Fibroblast of the conjunctiva (primary cell): ENCODE data around the gene DYRK1A.

Experiments
- DNase-seq: peaks from one replicate; pipeline ENCODE4 v3.0.0-alpha.2; 2010; ENCODE audit warnings: low read depth

Gene DYRK1A

GRCh38 chr21:37419228-37419906, 52.8 kb downstream of the DYRK1A start:
- no peak for DNase-seq

GRCh38 chr21:37421306-37421705, 54.7 kb downstream of the DYRK1A start:
- DNase-seq, result no peak

DNA sequence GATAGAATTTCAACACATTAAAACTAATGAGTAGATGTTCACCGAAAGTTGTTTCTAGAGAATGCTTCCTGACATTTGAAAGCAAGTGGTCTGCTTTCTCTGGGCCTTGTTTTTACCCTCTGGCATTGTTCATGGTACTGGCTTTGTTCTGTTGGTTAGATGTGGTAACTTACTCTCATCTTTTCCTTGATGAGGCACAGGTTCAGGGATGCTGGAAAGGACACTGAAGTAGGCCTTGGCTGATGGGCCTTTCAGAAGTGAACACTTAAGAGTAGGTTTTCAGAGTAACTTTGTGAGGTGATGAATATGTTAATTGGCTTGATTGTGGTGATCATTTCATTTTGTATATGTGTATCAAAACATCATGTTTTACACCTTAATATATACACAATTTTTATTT, 55.8 kb downstream of the DYRK1A start:
- no peak for DNase-seq

- no peak for DNase-seq
Observed at GRCh38 chr21:37423103-37423502, 56.5 kb downstream of the DYRK1A start.

DNA sequence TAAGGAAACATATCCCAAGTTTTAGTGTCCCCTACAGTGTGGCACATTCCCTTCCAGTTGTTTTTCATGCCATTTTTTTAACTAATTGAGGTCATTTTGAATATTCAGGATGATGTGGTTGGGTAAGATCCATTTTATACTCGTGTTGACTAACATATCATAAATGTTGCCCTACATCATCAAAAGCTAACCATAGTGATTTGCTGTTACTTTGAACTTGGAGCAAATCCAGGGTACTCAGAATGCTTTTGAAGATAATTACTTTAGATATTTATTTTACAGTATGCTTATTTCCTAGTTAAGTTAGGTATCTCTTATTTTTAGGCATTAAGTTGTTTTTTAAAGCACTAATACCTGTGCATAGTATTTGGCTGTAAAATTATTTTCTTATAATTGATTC, 57.8 kb downstream of the DYRK1A start:
- DNase-seq, result no peak

- DNase-seq, result no peak
Observed at GRCh38 chr21:37425001-37425400, 58.4 kb downstream of the DYRK1A start.

DNA sequence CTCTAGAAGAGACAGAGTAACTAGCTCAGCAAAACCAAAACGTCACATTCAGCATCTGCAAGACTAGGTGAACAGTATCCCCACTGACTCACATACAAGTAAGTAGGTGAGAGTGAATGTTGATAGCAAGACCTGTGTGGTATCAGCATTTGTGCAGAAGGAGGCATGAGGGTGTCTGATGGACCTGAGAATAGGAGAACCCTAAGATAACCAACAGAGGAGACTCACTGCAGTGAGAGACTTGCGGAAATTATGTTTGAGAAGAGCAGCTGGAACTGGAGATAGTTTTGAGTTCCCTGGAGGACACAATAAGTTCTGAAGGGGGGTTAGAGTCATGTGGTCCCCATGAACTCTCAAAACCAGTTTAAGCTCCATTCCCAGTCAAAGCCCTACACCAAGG, 59.1 kb downstream of the DYRK1A start:
- DNase-seq, result no peak

GRCh38 chr21:37427221-37427620, 60.6 kb downstream of the DYRK1A start:
- no peak for DNase-seq

DNA sequence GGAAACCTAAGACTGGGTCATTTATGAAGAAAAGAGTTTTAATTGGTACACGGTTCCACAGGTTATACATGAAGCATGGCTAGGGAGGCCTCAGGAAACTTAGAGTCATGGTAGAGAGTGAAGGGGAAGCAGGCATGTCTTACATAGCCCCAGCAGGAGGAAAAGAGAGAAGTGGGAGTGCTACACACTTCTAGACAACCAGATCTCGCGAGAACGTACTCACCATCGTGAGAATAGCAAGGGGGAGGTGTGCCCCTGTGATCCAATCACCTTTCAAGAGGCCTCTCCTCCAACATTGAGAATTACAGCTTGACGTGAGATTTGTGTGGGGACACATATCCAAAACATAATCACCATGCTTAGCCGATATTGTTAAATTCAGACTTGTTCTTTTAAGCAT, 62.8 kb downstream of the DYRK1A start:
- DNase-seq, result no peak

- no peak for DNase-seq
Observed at GRCh38 chr21:37430184-37430821, 63.7 kb downstream of the DYRK1A start.

- DNase-seq, result no peak
Observed at GRCh38 chr21:37431243-37431642, 64.7 kb downstream of the DYRK1A start.

- no peak for DNase-seq
Observed at GRCh38 chr21:37432710-37433455, 66.3 kb downstream of the DYRK1A start.

DNA sequence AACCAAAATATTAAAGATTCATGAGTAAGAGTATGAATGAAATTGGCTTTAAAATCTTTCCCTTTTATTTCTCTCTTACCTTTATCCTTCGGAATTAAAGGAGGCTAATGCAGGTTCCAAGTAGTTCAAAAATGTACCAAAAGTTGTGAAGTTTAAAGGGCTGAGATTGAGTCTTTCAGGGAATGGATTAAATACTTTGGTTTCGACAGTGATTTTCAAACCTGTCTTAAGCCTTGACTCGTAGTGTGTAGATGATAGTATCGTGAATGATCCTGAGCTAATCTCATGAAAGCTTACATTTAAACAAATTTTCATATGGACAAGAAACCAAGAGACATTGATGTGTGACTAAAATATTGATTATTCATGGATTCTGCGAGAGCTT, 66.9 kb downstream of the DYRK1A start:
- no peak for DNase-seq

- DNase-seq, result peak; percentile 90
Observed at GRCh38 chr21:37435120-37435519, 68.5 kb downstream of the DYRK1A start.

DNA sequence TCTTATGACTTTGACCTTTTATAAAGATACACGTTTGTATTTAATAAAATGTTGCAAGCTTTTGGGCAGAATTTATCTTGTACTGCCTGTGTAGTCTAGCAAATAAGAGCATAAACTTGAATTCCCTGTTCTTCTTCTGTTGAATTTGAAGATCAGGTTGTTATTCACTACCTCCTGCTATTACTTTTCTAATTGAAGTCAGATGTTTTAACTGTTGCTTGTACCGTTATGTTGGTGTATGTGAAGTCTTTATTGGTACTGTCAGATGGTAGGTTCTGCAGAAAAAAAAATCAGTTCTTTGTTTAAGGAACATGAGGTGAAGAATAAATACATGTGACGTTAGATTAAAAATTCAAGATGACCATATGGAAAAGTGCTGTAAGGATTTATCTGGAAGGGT, 69.1 kb downstream of the DYRK1A start:
- DNase-seq, result no peak

GRCh38 chr21:37436174-37436573, 69.6 kb downstream of the DYRK1A start:
- DNase-seq, result no peak

DNA sequence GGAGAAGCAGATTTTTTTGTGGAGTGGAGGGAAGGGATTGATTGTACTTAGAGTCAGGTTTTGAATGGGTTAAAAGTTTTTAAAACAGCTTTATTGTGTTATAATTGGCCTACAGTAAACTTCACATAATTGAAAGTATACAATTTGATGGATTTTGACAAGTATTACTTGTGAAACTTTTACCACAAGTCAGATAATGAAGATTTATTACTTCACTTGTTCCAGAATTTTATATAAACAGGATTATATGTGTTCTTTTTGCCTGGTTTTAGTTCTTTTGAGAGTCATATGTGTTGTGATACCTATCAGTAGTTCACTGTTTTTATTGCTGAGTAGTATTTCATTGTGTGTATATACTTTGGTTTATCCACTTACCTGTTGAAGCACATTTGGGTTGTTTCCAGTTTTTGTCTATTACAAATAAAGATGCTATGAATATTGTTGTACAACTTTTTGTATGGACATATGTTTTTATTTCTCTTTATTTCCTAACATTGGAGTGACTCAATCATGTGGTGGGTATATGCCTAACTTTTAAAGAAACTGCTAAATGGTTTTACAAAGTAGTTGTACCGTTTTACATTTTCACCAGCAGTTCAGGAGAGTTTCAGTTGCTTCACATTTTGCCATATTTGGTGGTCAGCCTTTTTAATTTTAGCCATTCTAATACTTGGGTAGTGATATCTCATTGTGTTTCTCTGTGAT, 71.0 kb downstream of the DYRK1A start:
- DNase-seq, result no peak

- no peak for DNase-seq
Observed at GRCh38 chr21:37443683-37444082, 77.1 kb downstream of the DYRK1A start.

GRCh38 chr21:37445228-37445627, 78.7 kb downstream of the DYRK1A start:
- DNase-seq, result peak; percentile 26

DNA sequence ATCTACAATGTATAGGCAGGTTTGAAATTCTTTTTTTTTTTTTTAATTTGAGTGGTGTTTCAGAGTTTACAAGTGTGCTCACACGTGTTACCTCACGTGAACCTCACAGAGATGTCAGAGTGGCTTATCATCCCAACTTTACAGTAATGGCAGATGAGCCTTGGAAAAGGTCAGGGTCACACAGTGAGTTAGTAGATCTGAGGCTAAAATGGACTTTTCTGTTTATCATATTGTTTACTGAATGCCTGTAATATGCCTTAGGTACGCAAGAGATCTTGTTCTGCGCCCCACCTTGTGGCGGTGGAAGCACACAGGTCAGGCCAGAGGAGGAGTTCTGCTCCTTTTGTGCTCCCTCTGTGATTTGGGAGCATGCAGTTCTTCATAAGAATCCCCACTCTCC, 80.0 kb downstream of the DYRK1A start:
- DNase-seq, result no peak

DNA sequence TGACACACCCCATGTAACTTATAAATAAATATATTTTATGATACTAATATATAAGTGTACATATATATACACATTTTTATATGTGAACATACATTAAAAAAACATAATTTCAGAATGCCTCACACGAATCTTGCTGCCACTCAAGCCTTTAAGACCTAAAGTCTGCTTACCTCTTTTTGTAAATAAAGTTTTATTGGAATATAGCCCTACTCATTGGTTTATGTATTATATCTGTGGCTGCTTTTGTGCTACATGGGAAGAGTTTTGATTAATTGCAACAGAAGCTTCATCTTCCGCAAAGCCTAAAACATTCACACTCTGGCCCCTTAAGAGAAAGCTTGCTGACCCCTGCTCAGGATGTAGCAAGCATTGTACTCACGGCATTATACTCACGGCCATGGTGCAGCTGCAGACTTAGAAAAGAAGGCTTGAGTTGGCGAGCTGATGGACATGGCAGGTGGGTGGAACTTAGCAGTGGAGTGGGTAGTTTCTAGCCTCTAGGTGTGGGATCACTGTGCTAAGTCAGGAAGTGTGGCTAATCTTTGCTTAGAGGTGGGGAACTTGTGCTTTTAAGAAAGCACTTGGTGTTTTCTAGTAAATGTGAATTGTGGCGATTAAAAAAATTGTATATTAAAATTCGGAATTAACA, 80.8 kb downstream of the DYRK1A start:
- no peak for DNase-seq

DNA sequence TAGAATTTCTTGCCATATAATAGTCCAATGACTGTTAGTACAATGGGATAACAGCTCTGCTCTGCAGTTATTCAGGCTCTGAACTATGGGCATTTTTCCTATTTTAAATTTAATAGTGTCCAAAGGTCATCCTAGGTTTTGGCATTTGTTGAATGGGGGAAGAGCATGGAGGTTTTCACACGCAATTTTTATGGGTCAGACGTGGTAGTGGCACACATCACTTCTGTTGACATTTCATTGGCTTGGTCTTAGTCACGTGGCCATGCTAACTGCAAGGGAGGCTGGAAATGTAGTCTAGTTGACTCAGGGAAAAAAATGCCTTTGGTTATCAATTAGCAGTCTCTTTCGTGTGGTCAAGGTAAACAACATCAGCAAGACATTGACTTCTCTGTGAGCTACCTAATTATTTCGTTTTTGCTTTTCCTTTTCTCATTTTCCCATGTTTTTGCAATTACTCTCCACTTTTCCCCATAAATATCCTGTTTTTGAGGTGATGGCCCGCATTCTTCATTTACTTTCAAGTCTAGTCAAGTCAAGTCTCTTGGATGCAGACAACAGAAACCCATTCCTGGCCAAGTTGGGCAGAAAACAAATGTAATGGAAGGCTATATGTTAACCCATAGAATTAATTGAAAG, 82.8 kb downstream of the DYRK1A start:
- no peak for DNase-seq
